Measurements from ENCODE around the gene FDXR.

Gene FDXR

DNA sequence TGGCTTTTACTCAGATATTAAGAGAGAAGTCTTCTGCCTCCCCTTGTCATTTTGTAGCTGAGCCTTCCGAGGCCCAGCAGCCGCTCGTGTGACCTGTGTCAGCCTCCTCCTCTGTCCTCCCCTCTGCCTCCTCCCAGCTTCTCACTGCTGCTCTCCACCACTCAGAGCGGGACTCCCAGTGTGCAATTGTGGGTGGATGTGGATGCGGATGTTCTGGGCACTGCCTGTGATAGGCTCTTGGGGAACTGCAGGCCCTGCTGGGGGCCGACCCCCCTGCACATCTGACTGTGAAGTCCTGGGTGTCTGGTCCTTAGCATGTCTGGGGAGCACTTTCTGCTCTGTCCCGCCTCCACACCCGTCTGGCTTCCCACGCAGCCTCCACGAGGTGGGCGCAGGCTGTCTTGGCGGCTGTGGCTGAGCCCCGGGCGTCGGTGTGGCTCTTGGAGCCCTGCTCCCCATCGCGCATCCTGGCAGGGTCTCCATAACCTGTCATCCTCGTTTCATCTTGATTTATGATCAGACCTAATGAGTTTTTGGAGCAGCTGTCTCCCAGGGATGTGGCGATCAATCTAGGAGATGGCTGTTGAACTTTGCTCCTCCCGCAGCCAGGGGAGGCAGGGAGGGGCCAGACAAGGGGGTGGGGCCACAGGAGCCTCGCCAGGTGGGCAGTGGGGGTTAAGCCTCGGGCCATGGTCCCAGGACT is 41.2 kb downstream of the FDXR start:
- no peak for DNase-seq

DNA sequence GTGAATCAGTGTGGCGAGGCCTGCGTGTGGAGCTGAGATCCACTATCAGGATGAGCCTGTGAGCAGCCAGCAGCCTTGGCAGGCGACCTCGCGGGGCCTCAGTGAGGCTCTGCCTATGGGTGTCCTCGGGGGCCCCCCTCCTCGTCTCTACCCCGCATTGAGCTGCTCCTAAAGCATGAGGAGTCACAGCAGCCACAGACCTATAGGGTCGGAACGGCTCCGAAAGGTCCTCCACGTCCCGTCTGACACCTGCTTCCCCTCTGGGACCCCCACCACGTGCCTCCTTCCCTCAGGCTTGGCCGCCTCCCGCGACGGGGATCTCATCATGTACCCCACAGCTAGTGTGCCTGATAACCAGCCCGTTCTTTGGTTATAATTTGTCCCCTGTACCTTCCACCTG is 41.9 kb downstream of the FDXR start:
- no peak for DNase-seq

GRCh38 chr17:74827800-74828199 is 45.0 kb downstream of the FDXR start:
- no peak for DNase-seq

DNA sequence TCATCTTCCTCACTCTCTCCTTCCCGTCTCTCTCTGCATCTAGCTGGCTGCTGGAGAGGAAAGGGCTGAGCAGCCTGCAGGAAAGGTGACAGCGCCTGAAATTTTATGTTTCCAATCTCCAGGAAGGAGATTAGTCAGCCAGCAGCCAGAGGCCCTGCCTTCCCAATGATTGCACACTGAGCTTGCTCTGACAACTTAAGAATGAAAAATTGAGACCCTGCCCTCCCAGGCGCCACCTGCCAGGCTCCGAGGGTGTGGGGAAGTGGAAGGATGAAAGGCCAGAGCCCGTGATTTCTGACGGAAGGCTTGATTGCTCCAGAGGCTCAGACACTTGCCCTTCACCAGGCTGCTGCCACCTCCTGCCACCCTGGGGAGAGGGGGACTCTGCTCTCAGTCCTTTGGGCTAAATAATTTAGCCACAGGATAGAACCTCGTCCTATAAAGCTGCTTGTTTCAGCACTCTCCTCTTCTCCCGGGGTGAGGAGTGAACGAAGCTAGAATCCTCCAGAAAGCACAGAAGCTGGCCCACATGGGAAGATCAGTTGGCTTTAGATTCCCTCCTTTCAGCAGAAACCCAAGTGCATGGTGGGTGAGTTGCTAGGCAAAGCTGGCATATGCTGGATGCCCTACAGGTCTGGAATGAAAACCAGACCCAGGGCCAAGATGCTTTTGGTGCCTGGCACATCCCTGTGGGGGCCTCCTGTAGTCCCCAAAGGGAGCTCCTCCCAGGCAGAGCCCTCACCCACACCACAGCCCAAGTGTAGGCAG is 46.7 kb downstream of the FDXR start:
- DNase-seq, result no peak

GRCh38 chr17:74824961-74825627 is 47.7 kb downstream of the FDXR start:
- DNase-seq, result no peak

GRCh38 chr17:74822939-74823367 is 49.8 kb downstream of the FDXR start:
- peak; percentile 56 for DNase-seq

GRCh38 chr17:74822335-74822938 is 50.4 kb downstream of the FDXR start:
- no peak for DNase-seq

DNA sequence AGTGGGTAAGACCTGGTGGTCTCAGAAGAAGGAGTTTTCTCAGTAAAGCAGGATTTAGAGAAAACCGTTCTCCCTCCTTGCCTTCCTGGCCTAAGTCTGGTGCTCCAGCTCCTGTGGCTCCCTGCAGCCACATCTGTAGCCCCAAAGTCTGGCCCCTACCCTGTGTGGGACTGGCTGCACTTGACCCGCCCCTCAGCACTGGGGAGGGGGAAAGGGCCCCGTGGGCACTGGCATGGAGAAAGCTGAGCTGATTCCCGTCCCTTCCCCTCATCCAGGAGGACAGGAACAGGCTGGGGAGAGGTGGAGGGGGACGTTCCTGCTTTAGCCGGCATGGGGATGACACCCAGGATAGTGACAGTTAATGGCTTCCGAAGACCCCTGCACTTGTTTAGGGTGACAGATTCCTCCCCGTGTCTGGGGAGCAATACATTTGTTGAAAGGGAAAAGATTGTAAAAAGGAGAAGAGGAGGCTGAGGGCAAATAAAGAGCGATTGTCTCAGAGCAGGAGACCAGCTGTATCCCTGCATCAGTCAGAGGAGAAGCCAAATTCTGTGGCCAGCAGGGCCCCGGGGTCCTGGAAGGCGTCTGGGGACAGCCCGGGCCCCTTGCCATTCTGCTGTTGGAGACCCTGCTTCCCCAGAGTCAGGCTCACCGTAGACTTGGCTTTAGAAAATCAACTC is 51.0 kb downstream of the FDXR start:
- DNase-seq, result no peak

GRCh38 chr17:74819801-74820436 is 52.9 kb downstream of the FDXR start:
- no peak for DNase-seq

GRCh38 chr17:74818291-74818938 is 54.4 kb downstream of the FDXR start:
- no peak for DNase-seq

DNA sequence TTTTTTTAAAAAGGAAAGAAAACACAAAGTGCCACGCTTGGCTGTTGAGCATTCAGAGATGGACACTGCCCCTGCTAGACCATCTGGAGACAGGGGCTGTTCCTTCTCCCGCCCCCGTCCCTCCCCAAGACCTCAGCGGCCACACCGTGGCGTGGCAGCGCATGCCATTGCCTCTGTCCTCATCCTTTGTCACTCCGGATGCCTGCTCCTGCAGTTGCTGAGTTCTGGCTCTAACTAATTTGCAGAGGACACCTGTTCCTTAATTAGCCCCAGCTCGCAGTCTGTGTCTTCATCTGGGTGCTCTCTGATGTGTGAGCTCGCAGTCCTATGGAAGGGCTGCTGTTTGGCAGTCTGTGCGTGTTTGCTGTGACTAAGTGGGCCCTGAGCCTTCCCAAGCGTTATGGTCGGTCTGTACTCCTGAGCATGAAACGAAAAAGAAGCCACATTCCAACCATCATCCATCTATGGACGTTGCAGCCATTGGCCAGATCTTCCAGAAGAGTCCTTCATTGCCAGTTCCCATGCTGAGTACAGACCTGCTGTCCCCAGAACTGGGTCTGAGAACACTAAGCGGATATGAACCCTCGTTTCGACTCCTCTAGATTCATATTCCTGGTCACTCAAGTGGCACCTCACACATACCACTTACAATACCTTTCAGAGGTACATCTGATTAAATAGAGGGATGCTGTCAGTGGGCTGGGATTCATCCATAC is 55.7 kb downstream of the FDXR start:
- no peak for DNase-seq

DNA sequence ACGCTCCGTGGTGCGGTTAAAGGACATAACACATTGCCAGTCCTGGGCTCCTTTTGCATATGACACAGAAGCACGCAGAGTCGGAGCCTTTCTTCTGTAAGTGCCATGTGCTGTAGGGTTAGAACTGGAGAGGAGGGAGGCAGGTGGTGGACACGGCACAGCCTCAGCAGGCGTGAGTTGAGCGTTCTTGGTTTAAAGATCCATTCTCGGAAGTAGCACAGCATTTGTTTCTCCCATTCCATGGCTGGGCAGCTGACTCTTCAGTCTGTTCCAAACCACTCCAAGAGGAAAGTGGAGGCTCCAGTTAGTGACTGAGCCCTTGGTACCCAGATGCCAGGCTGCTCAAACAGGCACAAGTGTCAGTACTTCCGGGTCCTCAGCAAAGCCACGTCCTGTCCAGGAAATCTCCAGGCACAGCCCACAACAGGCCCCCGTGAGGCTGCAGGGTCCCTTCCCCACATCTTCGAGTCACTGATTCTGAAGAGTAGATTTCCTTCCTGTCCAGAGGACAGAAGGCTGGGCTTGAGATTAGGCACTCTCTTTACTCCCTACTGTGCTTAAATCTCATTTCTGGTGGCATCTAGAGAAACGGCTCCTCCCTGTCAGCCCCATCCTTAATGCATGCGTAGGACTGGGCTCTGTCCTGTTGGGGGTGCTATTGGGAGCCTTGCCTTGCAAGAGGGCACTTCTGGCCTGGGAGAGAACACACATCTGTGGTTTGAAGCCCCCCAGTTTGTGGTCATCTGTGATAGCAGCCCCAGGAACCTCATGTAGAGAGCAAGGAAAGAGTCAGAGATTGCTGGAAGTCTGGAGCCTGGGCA is 57.0 kb downstream of the FDXR start:
- no peak for DNase-seq

DNA sequence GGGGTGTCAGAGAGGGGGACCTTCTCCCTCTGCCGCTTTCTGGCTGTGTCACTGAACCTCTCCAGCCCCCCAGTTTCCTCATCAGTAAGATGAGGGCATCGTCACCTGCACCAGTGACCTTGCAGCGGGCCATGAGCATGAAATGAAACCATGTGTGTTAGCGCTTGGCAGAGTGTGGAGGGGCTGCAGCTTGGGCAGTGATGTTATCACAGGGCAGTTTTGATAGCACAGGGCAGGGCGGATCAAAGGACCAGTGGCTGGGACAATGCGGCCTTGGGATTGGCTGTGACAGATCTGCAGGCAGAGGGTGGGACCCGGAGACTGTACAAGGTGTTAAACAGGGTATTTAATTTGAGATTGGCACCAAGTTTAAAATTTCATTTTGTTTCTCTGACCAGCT is 57.7 kb downstream of the FDXR start:
- DNase-seq, result no peak

DNA sequence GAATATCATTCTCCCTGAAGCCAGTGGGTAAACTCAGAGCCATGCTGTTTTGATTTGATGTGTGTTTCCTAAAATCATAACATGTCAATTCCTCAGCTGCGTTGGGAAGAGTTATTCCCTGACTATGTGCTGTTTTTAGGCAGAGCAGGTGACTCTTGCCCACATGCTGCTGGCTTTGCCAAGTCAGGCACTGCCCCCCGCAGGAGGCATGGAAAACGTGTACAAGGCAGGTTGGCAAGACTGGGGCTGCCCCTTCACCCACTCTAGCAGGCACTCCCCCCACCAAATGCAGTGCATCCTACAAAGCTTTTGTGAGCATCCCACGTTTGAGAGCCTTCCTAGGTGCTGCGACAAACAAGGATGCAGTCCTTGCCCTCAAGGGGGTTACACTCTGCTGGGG is 58.3 kb downstream of the FDXR start:
- DNase-seq, result no peak

Measured in right hindlimb (tissue), 1 donor.